Suprapubic skin (tissue), 4 donors: ENCODE results near the gene VAV2.

Experiments used
- CTCF ChIP-seq, 2 donors: fragments of 200-600 bp in 1 of 2; fragments of 450-650 bp in 1 of 2; sonication (generic) in 1 of 2; IDR thresholded peaks; one replicate each; pipeline ENCODE4 v1.5.1; 2016 to 2019; ENCODE audit warnings: antibody characterized with exemption in 2 of 2, mild to moderate bottlenecking in 1 of 2, moderate library complexity in 1 of 2
- POLR2A ChIP-seq, 2 donors: fragments of 450-650 bp; IDR thresholded peaks; one replicate each; pipeline ENCODE4 v1.6.1; 2017; ENCODE audit warnings: antibody characterized with exemption in 2 of 2, mild to moderate bottlenecking in 2 of 2, moderate library complexity in 2 of 2
- POLR2AphosphoS5 ChIP-seq, 3 donors: sonication (generic); formaldehyde crosslinking; IDR thresholded peaks; one replicate each; pipeline ENCODE4 v1.6.1; 2017; ENCODE audit warnings: antibody characterized with exemption in 3 of 3

GRCh38 chr9:133945314-133945975 is 46.7 kb downstream of the VAV2 start:
- no peak for TF ChIP-seq CTCF (IDR thresholded peaks at IDR 0.05)
- TF ChIP-seq POLR2A (IDR thresholded peaks at IDR 0.05), result no peak
- no peak for TF ChIP-seq POLR2AphosphoS5 (IDR thresholded peaks at IDR 0.05)
